Common myeloid progenitor, CD34-positive (primary cell): ENCODE results near the gene GTF2IRD2.
"Not testable (repeated sequence)": the region's sequence is repeated elsewhere in the genome, so short reads cannot be mapped to it uniquely, and the experiment has no call there.

Experiments
- CTCF ChIA-PET: fragments of 350-600 bp; sonication (Branson Sonifier 250); formaldehyde crosslinking; loops from one replicate; lab custom pipeline; 2021; ENCODE audit warnings: antibody characterized with exemption; lab: Charles Lee
- POLR2A ChIA-PET: fragments of 350-600 bp; sonication (Branson Sonifier 250); formaldehyde crosslinking; loops from one replicate; lab custom pipeline; 2021; ENCODE audit warnings: antibody characterized with exemption; lab: Charles Lee
- DNase-seq, 3 donors: peaks; one replicate each; pipeline versions ENCODE4 v3.0.0 to v3.0.0-alpha.2; 2013
- H3K27ac ChIP-seq, 2 experiments: 1 replicate in 1 of 2; 2 replicates in 1 of 2; pipeline ENCODE4 v1.7.0; 2013; ENCODE audit warnings: inconsistent platforms in 2 of 2, low read length in 2 of 2, mild to moderate bottlenecking in 2 of 2, low read depth in 1 of 2, moderate library complexity in 1 of 2; ENCODE audit not compliant: severe bottlenecking in 2 of 2, insufficient read depth in 1 of 2, poor library complexity in 1 of 2
- H3K27me3 ChIP-seq, 5 experiments: replicated peaks in 2 of 5; 1 replicate in 3 of 5; 2 replicates in 2 of 5; pipeline versions ENCODE4 v1.6.1 to v1.7.0; 2013; ENCODE audit warnings: low read length in 4 of 5, mild to moderate bottlenecking in 2 of 5, moderate library complexity in 2 of 5, inconsistent platforms in 1 of 5; ENCODE audit not compliant: insufficient read depth in 5 of 5, control insufficient read depth in 4 of 5
- H3K36me3 ChIP-seq, 4 experiments: 1 replicate in 2 of 4; 2 replicates in 2 of 4; pipeline versions ENCODE4 v1.6.1 to v1.7.0; 2013; ENCODE audit warnings: low read length in 3 of 4, control low read depth in 1 of 4, mild to moderate bottlenecking in 1 of 4; ENCODE audit not compliant: control insufficient read depth in 4 of 4, insufficient read depth in 4 of 4
- H3K4me1 ChIP-seq, 4 experiments: 1 replicate in 3 of 4; 2 replicates in 1 of 4; pipeline versions ENCODE4 v1.6.1 to v1.7.1; 2013; ENCODE audit warnings: low read length in 3 of 4, mild to moderate bottlenecking in 3 of 4, control low read depth in 1 of 4, inconsistent platforms in 1 of 4, moderate library complexity in 1 of 4; ENCODE audit not compliant: control insufficient read depth in 4 of 4, insufficient read depth in 4 of 4; ENCODE audit errors: control extremely low read depth in 1 of 4
- H3K4me3 ChIP-seq, 7 experiments: 1 replicate in 4 of 7; 2 replicates in 3 of 7; pipeline versions ENCODE4 v1.5.1 to v1.7.0; 2013; ENCODE audit warnings: mild to moderate bottlenecking in 7 of 7, low read length in 6 of 7, moderate library complexity in 6 of 7, inconsistent platforms in 2 of 7, low read depth in 2 of 7, control low read depth in 1 of 7; ENCODE audit not compliant: insufficient read depth in 4 of 7, control insufficient read depth in 1 of 7; ENCODE audit errors: extremely low read depth in 1 of 7
- H3K9me3 ChIP-seq, 5 experiments: 1 replicate in 4 of 5; 2 replicates in 1 of 5; pipeline versions ENCODE4 v1.6.1 to v1.7.1; 2013; ENCODE audit warnings: low read length in 4 of 5, mild to moderate bottlenecking in 2 of 5, inconsistent platforms in 1 of 5, low read depth in 1 of 5, moderate library complexity in 1 of 5; ENCODE audit not compliant: control insufficient read depth in 4 of 5, insufficient read depth in 2 of 5; ENCODE audit errors: control extremely low read depth in 1 of 5
- WGBS: methylation state at CpG from one replicate; pipeline ENCODE4 v1.1.5; 2013; ENCODE audit not compliant: insufficient coverage; 5-methylcytosine and 5-hydroxymethylcytosine counted together

The GTF2IRD2 gene

DNA sequence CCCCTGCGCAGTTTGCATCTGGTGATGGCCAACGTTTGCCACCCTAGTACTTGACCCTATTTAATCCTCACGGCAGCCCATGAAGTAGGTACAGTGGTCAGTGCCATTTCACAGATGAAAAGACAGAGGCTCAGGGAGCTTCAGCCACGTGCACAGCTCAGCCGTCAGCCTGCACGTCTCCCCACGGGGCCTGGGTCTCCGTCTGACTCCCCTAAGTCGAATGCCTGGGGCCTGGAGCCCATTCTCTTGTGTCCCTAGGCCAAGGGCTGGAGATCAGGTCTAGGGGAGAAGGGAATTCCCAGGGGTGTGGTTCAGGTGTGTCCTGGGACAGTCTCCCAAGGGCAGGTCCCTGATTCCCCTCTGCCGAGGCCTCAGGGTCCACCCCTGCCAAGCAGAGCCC lies 84.4 kb downstream of the GTF2IRD2 start:
- POLR2A ChIA-PET, CTCF ChIA-PET, H3K36me3 ChIP-seq, H3K4me1 ChIP-seq, H3K4me3 ChIP-seq, H3K27ac ChIP-seq, H3K9me3 ChIP-seq, DNase-seq, H3K27me3 ChIP-seq: not testable (repeated sequence)
- 100% methylated on average over 2 of the region's 10 CpGs for WGBS

GRCh38 chr7:74766509-74766908 lies 84.9 kb downstream of the GTF2IRD2 start:
- H3K27me3 ChIP-seq, H3K36me3 ChIP-seq, CTCF ChIA-PET, H3K4me3 ChIP-seq, H3K4me1 ChIP-seq, H3K27ac ChIP-seq, POLR2A ChIA-PET, H3K9me3 ChIP-seq, DNase-seq: not testable (repeated sequence)
- no CpG with 5 or more reads among the region's 7 CpGs for WGBS

GRCh38 chr7:74765205-74765918 lies 86.0 kb downstream of the GTF2IRD2 start:
- H3K4me3 ChIP-seq, DNase-seq, H3K4me1 ChIP-seq, CTCF ChIA-PET, H3K36me3 ChIP-seq, POLR2A ChIA-PET, H3K9me3 ChIP-seq, H3K27me3 ChIP-seq, H3K27ac ChIP-seq: not testable (repeated sequence)
- WGBS: no CpG with 5 or more reads among the region's 17 CpGs

DNA sequence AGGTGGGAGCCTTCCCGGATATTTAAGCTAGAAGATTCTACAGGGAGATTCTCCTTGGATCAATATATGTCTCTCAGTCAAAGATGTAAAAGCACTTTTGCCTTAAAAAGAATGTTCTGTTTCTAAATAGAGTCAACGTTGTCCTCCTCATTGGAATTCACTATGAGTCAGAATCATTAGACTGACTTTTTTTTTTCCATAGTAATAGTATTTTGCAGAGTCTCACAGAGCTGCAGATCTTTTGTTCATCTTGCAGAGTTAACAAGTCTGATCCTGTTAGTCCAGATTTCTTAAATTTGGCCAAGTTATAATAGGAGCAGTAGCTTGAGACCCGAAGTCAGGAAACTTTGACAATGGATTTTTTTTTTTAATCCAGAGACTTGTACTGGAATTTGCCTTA lies 92.4 kb downstream of the GTF2IRD2 start:
- H3K4me1 ChIP-seq, H3K9me3 ChIP-seq, H3K4me3 ChIP-seq, CTCF ChIA-PET, H3K27me3 ChIP-seq, POLR2A ChIA-PET, DNase-seq, H3K27ac ChIP-seq, H3K36me3 ChIP-seq: not testable (repeated sequence)
- no CpG with 5 or more reads among the region's 3 CpGs for WGBS

DNA sequence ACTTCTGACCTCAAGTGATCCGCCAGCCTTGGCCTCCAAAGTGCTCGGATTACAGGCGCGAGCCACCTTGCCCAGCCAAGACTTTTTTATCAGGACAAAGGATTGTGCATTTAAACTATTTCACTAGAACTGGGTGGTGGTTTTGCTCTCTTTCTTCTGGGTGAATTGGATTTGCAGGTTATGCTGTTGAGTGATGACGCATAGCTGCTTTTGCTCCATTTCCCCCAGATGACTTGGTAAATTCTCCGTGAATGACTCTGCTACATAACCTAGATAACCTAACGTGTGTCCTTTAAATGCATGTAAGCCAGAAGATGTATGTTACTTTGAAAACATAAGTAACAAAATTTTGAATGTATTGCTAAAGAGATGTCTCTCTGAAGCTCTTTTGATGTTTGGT lies 93.1 kb downstream of the GTF2IRD2 start:
- CTCF ChIA-PET, H3K27ac ChIP-seq, H3K9me3 ChIP-seq, H3K4me1 ChIP-seq, H3K36me3 ChIP-seq, H3K4me3 ChIP-seq, POLR2A ChIA-PET, H3K27me3 ChIP-seq, DNase-seq: not testable (repeated sequence)
- no CpG with 5 or more reads among the region's 7 CpGs for WGBS

GRCh38 chr7:74756673-74757072 lies 94.7 kb downstream of the GTF2IRD2 start:
- CTCF ChIA-PET, DNase-seq, H3K27ac ChIP-seq, H3K4me3 ChIP-seq, H3K4me1 ChIP-seq, H3K9me3 ChIP-seq, H3K36me3 ChIP-seq, POLR2A ChIA-PET, H3K27me3 ChIP-seq: not testable (repeated sequence)
- no CpG with 5 or more reads among the region's 5 CpGs for WGBS

DNA sequence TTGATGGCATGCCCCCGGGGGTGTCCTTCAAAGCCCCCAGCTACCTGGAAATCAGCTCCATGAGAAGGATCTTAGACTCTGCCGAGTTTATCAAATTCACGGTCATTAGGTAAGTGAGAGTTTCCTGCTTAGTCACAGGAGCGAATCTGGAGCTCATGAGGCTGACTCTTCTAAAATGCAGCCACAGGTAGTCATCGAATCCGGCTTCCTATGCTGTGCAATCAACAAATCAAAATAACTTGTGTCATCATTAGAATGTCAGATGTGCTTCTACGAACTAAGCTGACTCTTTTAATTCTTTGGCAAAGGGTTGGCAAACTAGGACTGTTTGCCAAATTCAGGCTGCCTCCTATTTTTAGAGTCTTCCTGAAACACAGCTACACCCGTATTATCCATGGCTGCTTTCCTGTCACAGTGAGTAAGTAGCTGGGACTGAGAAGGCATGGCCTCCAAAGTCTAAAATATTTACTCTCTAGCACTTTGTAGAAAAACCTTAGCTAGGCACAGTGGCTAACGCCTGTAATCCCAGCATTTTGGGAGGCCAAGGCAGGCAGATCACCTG lies 97.4 kb downstream of the GTF2IRD2 start:
- H3K4me3 ChIP-seq, H3K9me3 ChIP-seq, CTCF ChIA-PET, H3K27ac ChIP-seq, H3K27me3 ChIP-seq, POLR2A ChIA-PET, H3K36me3 ChIP-seq, H3K4me1 ChIP-seq, DNase-seq: not testable (repeated sequence)
- no CpG with 5 or more reads among the region's 9 CpGs for WGBS
